ENCODE results near the gene SF3A2. TPM values are rescaled to one million over a fixed set of nuclear protein-coding genes. Genes with fewer than 3 reads are reported as not detected.

The SF3A2 gene
- total and polyA plus RNA-seq, 8 donors, result 25.0 to 64.0 (median 31.6) TPM

- no peak overlapping the region for H3K27ac ChIP-seq
- intact Hi-C loops (cut with DNase I), result loop anchor here in 1 of 3 donors (10.0 kb wide), 1 partner anchor 47 kb away; no protein-coding TSS in a partner anchor
- H3K27me3 ChIP-seq, result no peaks in the 10 kb centered on the region
- H3K4me3 ChIP-seq, result no peak overlapping the region
- no peaks in the 10 kb centered on the region for H3K4me1 ChIP-seq
- ATAC-seq (peak in 1 of 4 donors; percentile 8), DNase-seq (no peak), FAIRE-seq (no peak)
- no peak for TF ChIP-seq CTCF (IDR thresholded peaks at IDR 0.05)
- H3K36me3 ChIP-seq, result peaks cover 1 to 77% (median 7%) of the 10 kb centered on the region in 3 donors
- H3K9me3 ChIP-seq, result no peaks in the 10 kb centered on the region
- WGBS, 2 donors, result 90% methylated on average over 20 of the region's 20 CpGs
Measured at GRCh38 chr19:2221250-2221831, 15.3 kb upstream of the SF3A2 start.

GRCh38 chr19:2221918-2222317 is 14.7 kb upstream of the SF3A2 start:
- Histone ChIP-seq H3K4me1 (no peaks in the 10 kb centered on the region), H3K27ac (no peak overlapping the region), H3K36me3 (peaks cover 1 to 77% (median 2%) of the 10 kb centered on the region in 3 donors), H3K4me3 (no peak overlapping the region), H3K27me3 (no peaks in the 10 kb centered on the region), H3K9me3 (no peaks in the 10 kb centered on the region)
- FAIRE-seq (no peak), DNase-seq (no peak), ATAC-seq (no peak)
- 89 to 90% methylated on average over 19 to 20 of the region's 20 CpGs for WGBS, 2 donors
- no peak for TF ChIP-seq CTCF (IDR thresholded peaks at IDR 0.05)
- intact Hi-C loops (cut with DNase I), result loop anchor here in 1 of 3 donors (10.0 kb wide), 1 partner anchor 47 kb away; no protein-coding TSS in a partner anchor

GRCh38 chr19:2223391-2223790 is 13.2 kb upstream of the SF3A2 start:
- H3K4me1 ChIP-seq, result no peaks in the 10 kb centered on the region
- DNase-seq (no peak), ATAC-seq (no peak), FAIRE-seq (no peak)
- H3K27ac ChIP-seq, result no peak overlapping the region
- H3K9me3 ChIP-seq, result no peaks in the 10 kb centered on the region
- intact Hi-C loops (cut with DNase I), result loop anchor here in 1 of 3 donors (10.0 kb wide), 1 partner anchor 49 kb away; no protein-coding TSS in a partner anchor
- no peak overlapping the region for H3K4me3 ChIP-seq
- no peak for TF ChIP-seq CTCF (IDR thresholded peaks at IDR 0.05)
- 92 to 93% methylated on average over 17 to 18 of the region's 18 CpGs for WGBS, 2 donors
- no peaks in the 10 kb centered on the region for H3K27me3 ChIP-seq
- peaks cover 0 to 77% (median 4%) of the 10 kb centered on the region in 3 donors for H3K36me3 ChIP-seq

GRCh38 chr19:2223959-2224358 is 12.7 kb upstream of the SF3A2 start:
- no peak for TF ChIP-seq CTCF (IDR thresholded peaks at IDR 0.05)
- H3K9me3 ChIP-seq, result no peaks in the 10 kb centered on the region
- no peak overlapping the region for H3K27ac ChIP-seq
- H3K36me3 ChIP-seq, result peaks cover 0 to 78% (median 4%) of the 10 kb centered on the region in 3 donors
- FAIRE-seq, result no peak
- WGBS, 2 donors, result 93 to 94% methylated on average over 14 of the region's 14 CpGs
- intact Hi-C loops (cut with DNase I), result loop anchor here in 1 of 3 donors (10.0 kb wide), 1 partner anchor 49 kb away; no protein-coding TSS in a partner anchor
- H3K4me1 ChIP-seq, result no peaks in the 10 kb centered on the region
- no peak for ATAC-seq
- H3K4me3 ChIP-seq, result no peak overlapping the region
- no peak for DNase-seq
- H3K27me3 ChIP-seq, result no peaks in the 10 kb centered on the region

- peak overlapping the region in 2 of 4 donors; percentile 10 to 26 for H3K27ac ChIP-seq
- H3K27me3 ChIP-seq, result no peaks in the 10 kb centered on the region
- no peaks in the 10 kb centered on the region for H3K9me3 ChIP-seq
- H3K4me3 ChIP-seq, result no peak overlapping the region
- ATAC-seq (peak; percentile 6 to 70 (median 58)), DNase-seq (peak in 1 of 6 donors; percentile 71), FAIRE-seq (no peak)
- H3K36me3 ChIP-seq, result peaks cover under 1 to 78% (median 4%) of the 10 kb centered on the region in 3 donors
- no peaks in the 10 kb centered on the region for H3K4me1 ChIP-seq
- intact Hi-C loops (cut with DNase I), result loop anchor here in 1 of 3 donors (10.0 kb wide), 1 partner anchor 50 kb away; no protein-coding TSS in a partner anchor
- no peak for TF ChIP-seq CTCF (IDR thresholded peaks at IDR 0.05)
- 40 to 58% methylated on average over 13 of the region's 13 CpGs for WGBS, 2 donors
Measured at GRCh38 chr19:2224754-2225349, 11.8 kb upstream of the SF3A2 start.

Measured in pancreas (tissue), 10 donors.